ENCODE results near the gene NCKAP5L. TPM values are rescaled to one million over a fixed set of nuclear protein-coding genes. Genes with fewer than 3 reads are reported as not detected.

The NCKAP5L gene
- total and polyA plus RNA-seq, 9 of the 15 experiments (the other 6 are each of a cell fraction or from before 2014, with no cell fraction given), result 0.01 to 14.4 (median 3.7) TPM

GRCh38 chr12:49806877-49807276 lies 21.3 kb downstream of the NCKAP5L start (continued):
- TF ChIP-seq CHD4 (IDR thresholded peaks at IDR 0.05; ENCODE audit: insufficient read depth, insufficient replicate concordance, low read depth, low read length, poor library complexity, severe bottlenecking) (no peak), NCOA6 (IDR thresholded peaks at IDR 0.05) (no peak), BRD4 (IDR thresholded peaks at IDR 0.05) (no peak)

- Histone ChIP-seq H3K79me2 (ENCODE audit: control insufficient read depth, insufficient read depth, low read length) (no peaks in the 10 kb centered on the region), H3K36me3 (ENCODE audit: control insufficient read depth, insufficient read depth, low read length) (peaks cover 22% of the 10 kb centered on the region; the same call in 2 of the 3 replicates), H3K9me3 (replicated peaks; ENCODE audit: control insufficient read depth, insufficient read depth, low read depth, low read length) (no peaks in the 10 kb centered on the region), H3K27ac (ENCODE audit: extremely low read depth, low read depth, low read length) (no peak overlapping the region), H3K9ac (ENCODE audit: insufficient read depth in 1 of 2, low read depth in 2 of 2, low read length in 2 of 2) (no peak overlapping the region), H4K20me1 (replicated peaks; ENCODE audit: control insufficient read depth, insufficient read depth, low read length) (peaks cover 5% of the 10 kb centered on the region; the same call in 1 of the 2 replicates), H3K4me2 (ENCODE audit: insufficient read depth, low read length) (no peak overlapping the region), H3K9me1 (ENCODE audit: control insufficient read depth, insufficient read depth, low read length) (no peaks in the 10 kb centered on the region), H3K4me1 (replicated peaks in 1 of 2; ENCODE audit: control insufficient read depth in 2 of 2, insufficient read depth in 2 of 2, low read length in 2 of 2) (peaks cover 0 to 10% of the 10 kb centered on the region in 2 experiments; a peak in 2 of 5 replicates), H3K27me3 (ENCODE audit: control insufficient read depth in 2 of 2, insufficient read depth in 2 of 2, low read length in 2 of 2) (no peaks in the 10 kb centered on the region), H2AFZ (ENCODE audit: low read depth, low read length) (no peak overlapping the region), H3K4me3 (no peak overlapping the region)
- no peak for FAIRE-seq
- no peak for DNase-seq (ENCODE audit: extremely low read depth in 1 of 4, low spot score in 3 of 4)
- intact Hi-C loops (cut with micrococcal nuclease) (no loop called here), in situ Hi-C loops (cut with MboI) (no loop called here)
- peak; percentile 69 for TF ChIP-seq TFE3 (CRISPR knock-in tag; IDR thresholded peaks at IDR 0.05)
- no peak for TF ChIP-seq ZEB2 (IDR thresholded peaks at IDR 0.05)
- no peak for TF ChIP-seq ZBTB34 (CRISPR knock-in tag; IDR thresholded peaks at IDR 0.05)
- TF ChIP-seq NR4A1 (CRISPR knock-in tag; IDR thresholded peaks at IDR 0.05), result no peak
- TF ChIP-seq NR4A1 (tag; IDR thresholded peaks at IDR 0.05), result no peak
- TF ChIP-seq ZNF239 (CRISPR knock-in tag; IDR thresholded peaks at IDR 0.05), result no peak
- POLR2A ChIA-PET, result interaction anchor here (0.6 kb wide), 2 partner anchors 17 to 65 kb away, joined by 3 read pairs; partner anchors contain the start of gene TMBIM6
- WGBS (ENCODE audit: insufficient coverage, low coverage, missing lambda C conversion rate), result 60% methylated on average over 7 of the region's 7 CpGs
- no peak for ATAC-seq
- BruUV-seq (replicated peaks), result no TSS peak
- CTCF ChIA-PET (ENCODE audit: low intra/inter-chr PET ratio), result no interaction called here
These were observed 21.8 kb downstream of the NCKAP5L start for GRCh38 chr12:49806321-49806813.

Measured in K562 (cell line).